ENCODE measurements around the gene ANK3.

- TF ChIP-seq POLR2A (IDR thresholded peaks at IDR 0.05), result no peak
- TF ChIP-seq, protein P1, sequence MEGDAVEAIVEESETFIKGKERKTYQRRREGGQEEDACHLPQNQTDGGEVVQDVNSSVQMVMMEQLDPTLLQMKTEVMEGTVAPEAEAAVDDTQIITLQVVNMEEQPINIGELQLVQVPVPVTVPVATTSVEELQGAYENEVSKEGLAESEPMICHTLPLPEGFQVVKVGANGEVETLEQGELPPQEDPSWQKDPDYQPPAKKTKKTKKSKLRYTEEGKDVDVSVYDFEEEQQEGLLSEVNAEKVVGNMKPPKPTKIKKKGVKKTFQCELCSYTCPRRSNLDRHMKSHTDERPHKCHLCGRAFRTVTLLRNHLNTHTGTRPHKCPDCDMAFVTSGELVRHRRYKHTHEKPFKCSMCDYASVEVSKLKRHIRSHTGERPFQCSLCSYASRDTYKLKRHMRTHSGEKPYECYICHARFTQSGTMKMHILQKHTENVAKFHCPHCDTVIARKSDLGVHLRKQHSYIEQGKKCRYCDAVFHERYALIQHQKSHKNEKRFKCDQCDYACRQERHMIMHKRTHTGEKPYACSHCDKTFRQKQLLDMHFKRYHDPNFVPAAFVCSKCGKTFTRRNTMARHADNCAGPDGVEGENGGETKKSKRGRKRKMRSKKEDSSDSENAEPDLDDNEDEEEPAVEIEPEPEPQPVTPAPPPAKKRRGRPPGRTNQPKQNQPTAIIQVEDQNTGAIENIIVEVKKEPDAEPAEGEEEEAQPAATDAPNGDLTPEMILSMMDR (IDR thresholded peaks at IDR 0.05), result no peak
Observed at GRCh38 chr10:60409202-60409601, 19.5 kb upstream of the ANK3 start.

Measured in tibial nerve (tissue), 3 donors.